ENCODE results near the gene LRP1B. TPM values are rescaled to one million over a fixed set of nuclear protein-coding genes. Genes with fewer than 3 reads are reported as not detected.

The LRP1B gene
- total RNA-seq, 2 donors from 2014 or later, result 0.91 to 1.2 TPM

- intact Hi-C loops (cut with DNase I), result no loop called here
- H3K4me1 ChIP-seq (replicated peaks), result no peaks in the 10 kb centered on the region
- 100% methylated on average over 1 of the region's 1 CpG for WGBS
Observed at GRCh38 chr2:140876015-140876414, 1254.8 kb downstream of the LRP1B start.

GRCh38 chr2:140873915-140874531 is 1256.8 kb downstream of the LRP1B start:
- H3K9me3 ChIP-seq, result no peaks in the 10 kb centered on the region
- no peak overlapping the region for H3K27ac ChIP-seq
- H3K4me3 ChIP-seq, result no peak overlapping the region
- DNase-seq (ENCODE audit: low spot score), result no peak
- TF ChIP-seq POLR2AphosphoS5 (IDR thresholded peaks at IDR 0.05) (no peak), POLR2A (IDR thresholded peaks at IDR 0.05) (no peak), CTCF (IDR thresholded peaks at IDR 0.05) (no peak)
- no peaks in the 10 kb centered on the region for H3K4me1 ChIP-seq (replicated peaks)
- intact Hi-C loops (cut with DNase I), result no loop called here
- H3K27me3 ChIP-seq (replicated peaks; ENCODE audit: insufficient read depth), result no peaks in the 10 kb centered on the region
- H3K36me3 ChIP-seq, result no peaks in the 10 kb centered on the region

More at GRCh38 chr2:140876015-140876414, 1254.8 kb downstream of the LRP1B start:
- H3K9me3 ChIP-seq, result no peaks in the 10 kb centered on the region
- H3K27me3 ChIP-seq (replicated peaks; ENCODE audit: insufficient read depth), result no peaks in the 10 kb centered on the region
- H3K36me3 ChIP-seq, result no peaks in the 10 kb centered on the region
- TF ChIP-seq CTCF (IDR thresholded peaks at IDR 0.05) (no peak), POLR2AphosphoS5 (IDR thresholded peaks at IDR 0.05) (no peak), POLR2A (IDR thresholded peaks at IDR 0.05) (no peak)
- H3K4me3 ChIP-seq, result no peak overlapping the region
- H3K27ac ChIP-seq, result no peak overlapping the region
- no peak for DNase-seq (ENCODE audit: low spot score)

GRCh38 chr2:140869925-140870324 is 1260.9 kb downstream of the LRP1B start:
- Histone ChIP-seq H3K9me3 (no peaks in the 10 kb centered on the region), H3K27me3 (replicated peaks; ENCODE audit: insufficient read depth) (no peaks in the 10 kb centered on the region), H3K4me1 (replicated peaks) (no peaks in the 10 kb centered on the region), H3K27ac (no peak overlapping the region), H3K36me3 (no peaks in the 10 kb centered on the region), H3K4me3 (no peak overlapping the region)
- DNase-seq (ENCODE audit: low spot score), result no peak
- intact Hi-C loops (cut with DNase I), result no loop called here
- no peak for TF ChIP-seq POLR2A (IDR thresholded peaks at IDR 0.05)

GRCh38 chr2:140869107-140869506 is 1261.7 kb downstream of the LRP1B start:
- no peaks in the 10 kb centered on the region for H3K36me3 ChIP-seq
- no peaks in the 10 kb centered on the region for H3K9me3 ChIP-seq
- 79% methylated on average over 3 of the region's 3 CpGs for WGBS

GRCh38 chr2:140865837-140866236 is 1265.0 kb downstream of the LRP1B start:
- Histone ChIP-seq H3K4me3 (no peak overlapping the region), H3K36me3 (no peaks in the 10 kb centered on the region), H3K4me1 (replicated peaks) (no peaks in the 10 kb centered on the region), H3K27ac (no peak overlapping the region), H3K27me3 (replicated peaks; ENCODE audit: insufficient read depth) (no peaks in the 10 kb centered on the region), H3K9me3 (no peaks in the 10 kb centered on the region)
- DNase-seq (ENCODE audit: low spot score), result no peak
- WGBS, result 94% methylated on average over 3 of the region's 3 CpGs
- intact Hi-C loops (cut with DNase I), result no loop called here
- TF ChIP-seq CTCF (IDR thresholded peaks at IDR 0.05) (no peak), POLR2A (IDR thresholded peaks at IDR 0.05) (no peak), POLR2AphosphoS5 (IDR thresholded peaks at IDR 0.05) (no peak)

More at GRCh38 chr2:140869107-140869506, 1261.7 kb downstream of the LRP1B start:
- intact Hi-C loops (cut with DNase I), result no loop called here
- Histone ChIP-seq H3K4me1 (replicated peaks) (no peaks in the 10 kb centered on the region), H3K27me3 (replicated peaks; ENCODE audit: insufficient read depth) (no peaks in the 10 kb centered on the region), H3K27ac (no peak overlapping the region), H3K4me3 (no peak overlapping the region)
- no peak for DNase-seq (ENCODE audit: low spot score)
- no peak for TF ChIP-seq CTCF (IDR thresholded peaks at IDR 0.05)
- TF ChIP-seq POLR2AphosphoS5 (IDR thresholded peaks at IDR 0.05), result no peak
- TF ChIP-seq POLR2A (IDR thresholded peaks at IDR 0.05), result no peak
